Liver (tissue), 9 donors: ENCODE results near the gene WBP1. TPM values are rescaled to one million over a fixed set of nuclear protein-coding genes. Genes with fewer than 3 reads are reported as not detected.

Experiments
- DNase-seq: peaks from one replicate; pipeline ENCODE4 v3.0.0-alpha.2; 2017; ENCODE audit warnings: low spot score
- H3K27ac ChIP-seq, 2 donors: one replicate each; pipeline ENCODE4 v1.7.0; 2013; ENCODE audit warnings: inconsistent platforms in 2 of 2, low read length in 2 of 2, control low read depth in 1 of 2, low read depth in 1 of 2, mild to moderate bottlenecking in 1 of 2
- H3K27me3 ChIP-seq, 4 donors: one replicate each; pipeline versions ENCODE4 v1.6.1 to v1.7.0; 2013; ENCODE audit warnings: low read length in 3 of 4, inconsistent platforms in 1 of 4, mild to moderate bottlenecking in 1 of 4, moderate library complexity in 1 of 4; ENCODE audit not compliant: control insufficient read depth in 4 of 4, insufficient read depth in 4 of 4
- H3K36me3 ChIP-seq, 4 donors: one replicate each; pipeline versions ENCODE4 v1.6.1 to v1.7.0; 2013; ENCODE audit warnings: low read length in 3 of 4, mild to moderate bottlenecking in 3 of 4, low read depth in 1 of 4, moderate library complexity in 1 of 4; ENCODE audit not compliant: control insufficient read depth in 4 of 4, insufficient read depth in 3 of 4
- H3K4me1 ChIP-seq, 4 donors: one replicate each; pipeline versions ENCODE4 v1.6.1 to v1.7.0; 2013; ENCODE audit warnings: low read length in 3 of 4, mild to moderate bottlenecking in 3 of 4, moderate library complexity in 1 of 4; ENCODE audit not compliant: control insufficient read depth in 4 of 4, insufficient read depth in 4 of 4
- H3K4me3 ChIP-seq, 3 donors: one replicate each; pipeline versions ENCODE4 v1.6.1 to v1.7.0; 2013; ENCODE audit warnings: low read length in 3 of 3, control low read depth in 1 of 3, low read depth in 1 of 3, mild to moderate bottlenecking in 1 of 3
- H3K9ac ChIP-seq, 2 donors: one replicate each; pipeline ENCODE4 v1.7.0; 2013; ENCODE audit warnings: low read length in 2 of 2, mild to moderate bottlenecking in 2 of 2, moderate library complexity in 2 of 2, control low read depth in 1 of 2, low read depth in 1 of 2
- H3K9me3 ChIP-seq, 4 donors: one replicate each; pipeline versions ENCODE4 v1.6.1 to v1.7.0; 2013; ENCODE audit warnings: low read length in 3 of 4; ENCODE audit not compliant: control insufficient read depth in 4 of 4
- EGR1 ChIP-seq, 2 donors: IDR thresholded peaks; 2 replicates each; pipeline ENCODE4 v1.6.1; 2016 to 2018; ENCODE audit warnings: antibody characterized with exemption in 2 of 2, low read depth in 2 of 2
- FOXA2 ChIP-seq: IDR thresholded peaks from 2 replicates; pipeline ENCODE4 v1.6.1; 2016; ENCODE audit warnings: antibody characterized with exemption
- GABPA ChIP-seq, 2 donors: IDR thresholded peaks in 1 of 2; conservative IDR thresholded peaks in 1 of 2; 2 replicates each; pipeline ENCODE4 v1.6.1; 2016; ENCODE audit warnings: antibody characterized with exemption in 2 of 2, mild to moderate bottlenecking in 1 of 2, moderate library complexity in 1 of 2
- HNF4A ChIP-seq, 2 donors: conservative IDR thresholded peaks; 2 replicates each; pipeline ENCODE4 v1.6.1; 2016; ENCODE audit warnings: antibody characterized with exemption in 2 of 2, mild to moderate bottlenecking in 2 of 2
- JUND ChIP-seq, 2 donors: IDR thresholded peaks; 2 replicates each; pipeline ENCODE4 v1.6.1; 2016; ENCODE audit warnings: antibody characterized with exemption in 2 of 2
- NR2F2 ChIP-seq: IDR thresholded peaks from 2 replicates; pipeline ENCODE4 v1.6.1; 2016; ENCODE audit warnings: antibody characterized with exemption
- RAD21 ChIP-seq, 2 donors: IDR thresholded peaks; 2 replicates each; pipeline ENCODE4 v1.6.1; 2016; ENCODE audit warnings: antibody characterized with exemption in 2 of 2, mild to moderate bottlenecking in 2 of 2
- REST ChIP-seq: IDR thresholded peaks from 2 replicates; pipeline ENCODE4 v1.6.1; 2016; ENCODE audit warnings: antibody characterized with exemption, mild to moderate bottlenecking
- RXRA ChIP-seq, 2 donors: IDR thresholded peaks; 2 replicates each; pipeline ENCODE4 v1.6.1; 2017 to 2018; ENCODE audit warnings: antibody characterized with exemption in 2 of 2, mild to moderate bottlenecking in 1 of 2
- SP1 ChIP-seq: IDR thresholded peaks from 2 replicates; pipeline ENCODE4 v1.6.1; 2018; ENCODE audit warnings: antibody characterized with exemption, mild to moderate bottlenecking
- TAF1 ChIP-seq: conservative IDR thresholded peaks from 2 replicates; pipeline ENCODE4 v1.6.1; 2016; ENCODE audit warnings: antibody characterized with exemption, mild to moderate bottlenecking
- YY1 ChIP-seq: IDR thresholded peaks from 2 replicates; pipeline ENCODE4 v1.6.1; 2016; ENCODE audit warnings: antibody characterized with exemption, mild to moderate bottlenecking
- WGBS: extraction: QIAGEN DNeasy Blood & Tissue Kit; methylation state at CpG from one replicate; pipeline ENCODE4 v1.1.7; 2013; 5-methylcytosine and 5-hydroxymethylcytosine counted together
- polyA plus RNA-seq, 2 donors: library from polyadenylated mRNA; stranded (reverse) in 1 of 2; unstranded in 1 of 2; fragments of 200-250 nt in 1 of 2; fragments of >200 nt in 1 of 2; fragmentation: Nextera tagmentation in 1 of 2; extraction: Ambion mirVana in 1 of 2; gene quantifications; one replicate each; pipeline versions ENCODE4 v1.2.1 to v1.2.3, GENCODE V29; 2013 to 2015
- total RNA-seq, 2 donors: library from RNA; depleted of rRNA; stranded (reverse); fragments of >200 nt; gene quantifications; one replicate each; pipeline ENCODE4 v1.2.3, GENCODE V29; 2014
- TF ChIP-seq, protein P1 (sequence below): fragments of 150-350 bp; IDR thresholded peaks from 2 replicates; pipeline ENCODE4 v1.5.1; 2017; ENCODE audit warnings: improper control_type of control experiment, low read depth, low read length; ENCODE audit not compliant: missing input control
- TF ChIP-seq, protein P2 (sequence below): IDR thresholded peaks from 2 replicates; pipeline ENCODE4 v1.6.1; 2016; ENCODE audit warnings: antibody characterized with exemption
- TF ChIP-seq, protein P3 (sequence below): IDR thresholded peaks from 2 replicates; pipeline ENCODE4 v1.6.1; 2016; ENCODE audit warnings: antibody characterized with exemption
- TF ChIP-seq, protein P4 (sequence below): IDR thresholded peaks from 2 replicates; pipeline ENCODE4 v1.6.1; 2016; ENCODE audit warnings: antibody characterized with exemption
- donor health status: healthy.
- donor health status: healthy.
- donor health status: healthy.
- donor health status: healthy.
- donor health status: healthy.

Gene WBP1
- total and polyA plus RNA-seq, 4 donors = 19.2 to 45.0 (median 24.9) TPM

DNA sequence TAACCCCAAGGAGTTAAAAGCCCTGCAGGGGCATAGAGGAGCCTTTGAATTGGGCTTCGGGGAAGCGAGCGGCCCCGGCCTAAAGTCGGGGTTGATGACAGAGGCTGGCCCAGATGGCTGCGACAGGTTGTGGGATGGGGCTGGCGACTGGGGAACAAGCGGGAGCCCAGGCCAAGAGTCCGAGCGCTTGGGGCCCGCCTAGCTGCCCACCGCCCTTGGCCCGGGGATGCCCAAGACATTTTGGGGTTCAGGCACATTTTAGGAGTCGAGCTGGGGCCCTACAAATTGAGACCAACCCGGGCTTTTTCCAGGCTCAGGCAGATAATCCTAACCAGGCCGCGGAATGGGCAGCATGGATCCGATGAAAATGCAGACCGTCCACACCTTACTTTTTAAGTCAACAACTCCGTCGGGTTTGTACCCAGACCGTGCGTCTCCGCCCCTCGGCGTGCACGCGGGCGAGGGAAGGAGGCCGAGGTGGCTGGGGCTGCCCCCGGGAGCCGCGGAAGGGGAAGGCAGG lies 17.0 kb upstream of the WBP1 start:
- no peak for DNase-seq
- Histone ChIP-seq H3K4me1 (peaks cover 19 to 60% (median 52%) of the 10 kb centered on the region in 4 donors), H3K36me3 (no peaks in the 10 kb centered on the region), H3K4me3 (peak overlapping the region; percentile 79 to 88 (median 80)), H3K9ac (peak overlapping the region; percentile 30 to 71), H3K27me3 (no peaks in the 10 kb centered on the region), H3K9me3 (no peaks in the 10 kb centered on the region), H3K27ac (peak overlapping the region; percentile 92 to 95)
- 14% methylated on average over 33 of the region's 33 CpGs for WGBS
- TF ChIP-seq, protein P1, sequence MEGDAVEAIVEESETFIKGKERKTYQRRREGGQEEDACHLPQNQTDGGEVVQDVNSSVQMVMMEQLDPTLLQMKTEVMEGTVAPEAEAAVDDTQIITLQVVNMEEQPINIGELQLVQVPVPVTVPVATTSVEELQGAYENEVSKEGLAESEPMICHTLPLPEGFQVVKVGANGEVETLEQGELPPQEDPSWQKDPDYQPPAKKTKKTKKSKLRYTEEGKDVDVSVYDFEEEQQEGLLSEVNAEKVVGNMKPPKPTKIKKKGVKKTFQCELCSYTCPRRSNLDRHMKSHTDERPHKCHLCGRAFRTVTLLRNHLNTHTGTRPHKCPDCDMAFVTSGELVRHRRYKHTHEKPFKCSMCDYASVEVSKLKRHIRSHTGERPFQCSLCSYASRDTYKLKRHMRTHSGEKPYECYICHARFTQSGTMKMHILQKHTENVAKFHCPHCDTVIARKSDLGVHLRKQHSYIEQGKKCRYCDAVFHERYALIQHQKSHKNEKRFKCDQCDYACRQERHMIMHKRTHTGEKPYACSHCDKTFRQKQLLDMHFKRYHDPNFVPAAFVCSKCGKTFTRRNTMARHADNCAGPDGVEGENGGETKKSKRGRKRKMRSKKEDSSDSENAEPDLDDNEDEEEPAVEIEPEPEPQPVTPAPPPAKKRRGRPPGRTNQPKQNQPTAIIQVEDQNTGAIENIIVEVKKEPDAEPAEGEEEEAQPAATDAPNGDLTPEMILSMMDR = no peak
- TF ChIP-seq GABPA (IDR thresholded peaks at IDR 0.05 in 1 of 2, conservative IDR thresholded peaks at IDR 0.05 in 1 of 2) = no peak
- TF ChIP-seq, protein P2, sequence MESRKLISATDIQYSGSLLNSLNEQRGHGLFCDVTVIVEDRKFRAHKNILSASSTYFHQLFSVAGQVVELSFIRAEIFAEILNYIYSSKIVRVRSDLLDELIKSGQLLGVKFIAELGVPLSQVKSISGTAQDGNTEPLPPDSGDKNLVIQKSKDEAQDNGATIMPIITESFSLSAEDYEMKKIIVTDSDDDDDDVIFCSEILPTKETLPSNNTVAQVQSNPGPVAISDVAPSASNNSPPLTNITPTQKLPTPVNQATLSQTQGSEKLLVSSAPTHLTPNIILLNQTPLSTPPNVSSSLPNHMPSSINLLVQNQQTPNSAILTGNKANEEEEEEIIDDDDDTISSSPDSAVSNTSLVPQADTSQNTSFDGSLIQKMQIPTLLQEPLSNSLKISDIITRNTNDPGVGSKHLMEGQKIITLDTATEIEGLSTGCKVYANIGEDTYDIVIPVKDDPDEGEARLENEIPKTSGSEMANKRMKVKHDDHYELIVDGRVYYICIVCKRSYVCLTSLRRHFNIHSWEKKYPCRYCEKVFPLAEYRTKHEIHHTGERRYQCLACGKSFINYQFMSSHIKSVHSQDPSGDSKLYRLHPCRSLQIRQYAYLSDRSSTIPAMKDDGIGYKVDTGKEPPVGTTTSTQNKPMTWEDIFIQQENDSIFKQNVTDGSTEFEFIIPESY = no peak

DNA sequence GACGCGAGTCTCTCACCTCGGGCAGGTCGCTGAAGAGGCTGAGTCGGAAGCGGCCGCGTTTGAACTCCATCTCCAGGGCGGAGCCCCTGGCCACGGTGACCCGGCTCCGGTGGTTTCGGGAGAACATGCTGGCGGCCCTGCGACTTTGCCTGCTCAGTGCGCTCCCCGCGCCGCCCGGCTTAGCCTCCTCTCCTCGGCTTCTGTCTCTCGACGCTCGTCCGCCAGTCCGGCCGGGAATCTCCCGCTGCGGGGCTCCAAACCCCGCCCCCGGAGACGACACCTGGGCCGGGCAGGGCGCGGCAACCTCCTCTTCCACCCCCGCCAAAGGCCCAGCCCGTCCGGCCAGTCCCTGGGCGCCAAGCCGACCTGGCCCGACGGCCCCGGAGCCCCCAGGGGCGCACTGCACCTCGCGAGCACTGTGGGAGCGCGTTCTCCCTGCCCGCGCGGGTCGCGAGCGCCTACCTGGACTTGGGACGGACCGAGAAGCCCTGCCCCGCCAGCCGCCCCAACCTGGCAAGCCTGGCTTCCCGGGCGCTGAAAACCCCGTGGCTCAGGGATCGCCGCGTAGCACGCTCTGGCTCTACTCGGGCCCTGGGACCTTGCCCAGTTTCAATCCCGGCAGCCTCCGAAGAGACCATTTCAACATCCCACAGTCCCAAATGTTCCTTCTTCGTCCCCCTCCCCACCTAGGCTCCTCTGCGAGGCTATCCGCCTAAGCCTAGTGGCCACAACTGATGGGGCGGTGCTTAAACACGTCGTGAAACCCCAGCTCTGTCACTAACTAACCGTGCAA lies 16.4 kb upstream of the WBP1 start, which contains the start of gene RTKN:
RTKN (minus strand) TSS at position 248 of the 793 bp plus-strand sequence; CDS start at position 127, 121 bp downstream.
- TF ChIP-seq EGR1 (IDR thresholded peaks at IDR 0.05; ENCODE audit: low read depth in 2 of 2) = peak; percentile 53 to 72
- TF ChIP-seq GABPA (IDR thresholded peaks at IDR 0.05 in 1 of 2, conservative IDR thresholded peaks at IDR 0.05 in 1 of 2) = peak in 1 of 2 donors; percentile 6
- peak in 1 of 2 donors; percentile 44 for TF ChIP-seq RAD21 (IDR thresholded peaks at IDR 0.05)
- peak; percentile 46 to 58 for TF ChIP-seq RXRA (IDR thresholded peaks at IDR 0.05)
- TF ChIP-seq, protein P3, sequence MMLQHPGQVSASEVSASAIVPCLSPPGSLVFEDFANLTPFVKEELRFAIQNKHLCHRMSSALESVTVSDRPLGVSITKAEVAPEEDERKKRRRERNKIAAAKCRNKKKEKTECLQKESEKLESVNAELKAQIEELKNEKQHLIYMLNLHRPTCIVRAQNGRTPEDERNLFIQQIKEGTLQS = no peak
- TF ChIP-seq, protein P4, sequence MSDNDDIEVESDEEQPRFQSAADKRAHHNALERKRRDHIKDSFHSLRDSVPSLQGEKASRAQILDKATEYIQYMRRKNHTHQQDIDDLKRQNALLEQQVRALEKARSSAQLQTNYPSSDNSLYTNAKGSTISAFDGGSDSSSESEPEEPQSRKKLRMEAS = no peak
- no peak for TF ChIP-seq FOXA2
- TF ChIP-seq SP1 = peak; percentile 80
- peak; percentile 91 for TF ChIP-seq TAF1
- no peak for TF ChIP-seq NR2F2
- TF ChIP-seq, protein P1 = peak; percentile 19
- TF ChIP-seq REST = peak; percentile 80
- TF ChIP-seq HNF4A (conservative IDR thresholded peaks at IDR 0.05) = peak in 1 of 2 donors; percentile 45
- TF ChIP-seq YY1 = peak; percentile 58
- TF ChIP-seq, protein P2 = no peak
- TF ChIP-seq JUND (IDR thresholded peaks at IDR 0.05) = peak in 1 of 2 donors; percentile 39
- peak within 1 kb of the TSS; percentile 79 to 88 (median 80) for H3K4me3 ChIP-seq
- H3K36me3 ChIP-seq = no peaks in the 10 kb centered on the region
- DNase-seq = peak; percentile 62
- H3K27ac ChIP-seq = peak within 1 kb of the TSS; percentile 92 to 95
- H3K9ac ChIP-seq = peak within 1 kb of the TSS; percentile 57 to 71
- H3K4me1 ChIP-seq = peaks cover 22 to 64% (median 55%) of the 10 kb centered on the region in 4 donors
- 11% methylated on average over 75 of the region's 75 CpGs for WGBS
- H3K27me3 ChIP-seq = no peaks in the 10 kb centered on the region
- H3K9me3 ChIP-seq = no peaks in the 10 kb centered on the region
